Measurements from ENCODE around the gene FOCAD.
A peak's percentile ranks its signal among the peaks of the same experiment; 100 is the strongest.
"Not testable (repeated sequence)": the region's sequence is repeated elsewhere in the genome, so short reads cannot be mapped to it uniquely, and the experiment has no call there.

The FOCAD gene, protein sequence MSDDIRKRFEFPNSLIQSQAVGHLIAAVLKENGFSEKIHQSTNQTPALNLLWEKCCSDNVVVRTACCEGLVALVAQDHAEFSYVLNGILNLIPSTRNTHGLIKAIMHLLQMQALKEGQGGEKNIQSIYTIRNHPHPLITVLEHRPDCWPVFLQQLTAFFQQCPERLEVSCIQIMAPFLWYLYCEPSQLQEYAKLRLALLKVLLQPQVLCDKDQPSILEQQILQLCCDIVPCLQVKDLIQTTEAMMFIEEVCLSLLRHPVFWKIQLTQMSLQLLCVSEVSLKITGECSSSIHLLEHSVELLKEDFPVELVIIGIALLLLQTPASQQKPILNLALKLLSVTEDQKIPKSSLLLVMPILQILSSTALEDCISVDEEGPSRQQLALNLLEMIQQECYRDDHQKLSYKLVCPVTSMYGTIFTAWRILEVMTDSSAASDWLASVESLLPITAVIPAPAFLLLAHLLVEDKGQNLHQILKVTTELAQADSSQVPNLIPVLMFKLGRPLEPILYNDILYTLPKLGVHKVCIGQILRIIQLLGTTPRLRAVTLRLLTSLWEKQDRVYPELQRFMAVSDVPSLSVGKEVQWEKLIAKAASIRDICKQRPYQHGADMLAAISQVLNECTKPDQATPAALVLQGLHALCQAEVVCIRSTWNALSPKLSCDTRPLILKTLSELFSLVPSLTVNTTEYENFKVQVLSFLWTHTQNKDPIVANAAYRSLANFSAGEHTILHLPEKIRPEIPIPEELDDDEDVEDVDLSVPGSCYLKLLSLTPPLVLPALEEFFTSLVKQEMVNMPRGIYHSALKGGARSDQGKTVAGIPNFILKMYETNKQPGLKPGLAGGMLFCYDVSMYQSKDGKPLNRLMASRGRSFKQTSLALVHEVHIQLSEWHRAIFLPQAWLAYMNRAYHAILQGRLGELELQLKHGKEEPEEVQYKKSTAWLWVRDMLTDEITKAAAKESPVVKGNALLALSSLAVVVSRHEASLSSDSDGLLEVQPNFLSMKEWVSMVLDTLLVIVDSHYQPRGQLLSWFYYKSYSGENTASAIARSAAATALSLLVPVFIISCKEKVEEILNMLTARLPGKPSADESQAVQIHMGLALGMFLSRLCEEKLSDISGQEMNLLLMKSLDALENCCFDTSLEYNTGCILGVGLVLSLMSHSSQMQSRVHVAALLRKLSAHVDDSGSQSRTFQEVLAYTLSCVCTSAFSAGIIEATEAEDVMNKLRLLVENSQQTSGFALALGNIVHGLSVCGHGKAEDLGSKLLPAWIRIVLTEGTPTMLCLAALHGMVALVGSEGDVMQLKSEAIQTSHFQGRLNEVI (N-terminal part only)

DNA sequence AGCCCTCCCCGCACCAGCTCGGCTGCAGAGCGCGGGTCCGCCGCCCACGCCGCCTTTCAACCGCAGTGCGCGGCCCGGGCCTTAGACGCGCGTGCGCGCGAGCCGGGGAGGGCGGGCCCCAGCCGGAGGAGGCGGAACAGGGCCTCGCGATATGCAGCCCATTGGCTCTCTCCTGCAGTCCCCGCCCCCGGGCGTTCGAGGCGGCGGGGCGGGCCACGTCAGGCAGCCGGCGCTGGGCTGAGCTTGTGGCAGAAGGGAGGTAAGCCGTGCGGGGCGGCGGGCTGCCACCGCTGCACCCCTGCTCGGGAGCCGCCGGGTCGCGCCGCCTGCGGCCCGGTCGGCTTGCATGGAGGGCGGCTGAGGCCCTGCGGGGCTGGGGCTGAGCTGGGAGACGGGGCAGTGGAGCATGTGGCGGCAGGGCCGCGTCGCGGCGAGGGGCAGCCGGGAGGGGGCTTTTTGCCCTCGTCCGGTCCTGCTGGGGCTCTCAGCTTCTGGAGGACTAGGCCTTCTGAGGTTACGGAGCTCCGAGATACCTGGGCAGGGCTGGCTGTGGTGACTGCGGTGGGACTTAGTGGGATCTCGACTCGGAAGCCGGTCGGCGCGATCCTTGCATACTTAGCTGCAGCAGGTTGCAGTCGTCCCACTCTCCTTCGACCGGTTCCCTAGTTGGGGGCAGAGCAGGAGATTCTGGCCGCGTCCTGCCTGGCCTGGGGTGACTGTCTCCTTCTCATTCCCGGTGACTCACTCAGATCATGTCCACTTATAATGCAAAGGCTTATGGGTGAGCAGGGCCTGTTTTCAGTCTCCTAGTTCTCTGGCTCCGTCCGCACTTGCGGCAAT is at the start of gene FOCAD:
FOCAD (plus strand) TSS at position 225 of the 840 bp plus-strand sequence. CDS start 31,095 bp downstream, outside the sequence.
- DNase-seq (ENCODE audit: low spot score), result peak; percentile 93

DNA sequence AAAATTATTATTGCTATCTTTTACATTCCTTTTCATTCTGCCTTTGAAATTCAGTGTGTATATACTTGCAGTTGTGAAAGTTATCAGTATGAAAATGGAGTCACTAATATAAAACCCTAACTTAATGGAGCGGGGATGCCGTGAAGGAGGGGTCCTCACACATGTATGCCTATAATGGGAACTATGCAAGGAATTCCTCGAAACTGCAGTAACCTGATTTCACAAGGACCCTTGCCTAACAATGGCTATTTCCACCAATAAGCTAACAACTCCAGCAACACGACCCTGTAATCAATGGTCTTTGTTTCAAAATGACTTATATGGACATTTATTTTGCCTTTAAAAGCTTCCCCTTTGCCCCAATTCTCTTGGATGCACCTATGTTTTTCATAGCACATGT is 49.2 kb upstream of the FOCAD start:
- no peak for DNase-seq (ENCODE audit: low spot score)

DNA sequence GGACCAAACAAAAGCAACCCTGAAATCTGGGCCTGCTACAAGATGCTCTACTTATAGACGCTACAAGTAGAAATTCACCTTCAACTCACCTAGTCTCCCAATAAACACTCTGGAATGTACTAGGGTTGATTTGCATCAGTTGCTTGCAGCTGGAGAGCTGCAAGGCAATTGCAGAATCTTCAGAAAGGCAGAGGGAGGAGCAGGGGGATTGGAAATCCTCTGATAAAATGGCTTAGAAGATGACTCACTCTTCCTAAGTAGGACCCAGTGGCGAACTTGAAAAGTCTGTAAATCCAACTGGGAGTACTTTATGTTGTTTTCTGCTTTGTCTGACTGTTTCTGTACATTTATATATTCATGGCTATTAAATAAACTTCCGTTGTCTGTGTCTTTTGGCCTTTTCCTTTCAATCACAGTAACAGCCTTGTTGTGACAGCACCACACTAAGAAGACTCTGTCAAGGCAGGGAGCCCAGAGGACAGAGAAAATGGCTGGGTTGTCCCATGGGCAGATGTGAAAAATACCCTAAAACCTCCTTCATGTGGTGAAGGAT is 47.1 kb upstream of the FOCAD start:
- no peak for DNase-seq (ENCODE audit: low spot score)

DNA sequence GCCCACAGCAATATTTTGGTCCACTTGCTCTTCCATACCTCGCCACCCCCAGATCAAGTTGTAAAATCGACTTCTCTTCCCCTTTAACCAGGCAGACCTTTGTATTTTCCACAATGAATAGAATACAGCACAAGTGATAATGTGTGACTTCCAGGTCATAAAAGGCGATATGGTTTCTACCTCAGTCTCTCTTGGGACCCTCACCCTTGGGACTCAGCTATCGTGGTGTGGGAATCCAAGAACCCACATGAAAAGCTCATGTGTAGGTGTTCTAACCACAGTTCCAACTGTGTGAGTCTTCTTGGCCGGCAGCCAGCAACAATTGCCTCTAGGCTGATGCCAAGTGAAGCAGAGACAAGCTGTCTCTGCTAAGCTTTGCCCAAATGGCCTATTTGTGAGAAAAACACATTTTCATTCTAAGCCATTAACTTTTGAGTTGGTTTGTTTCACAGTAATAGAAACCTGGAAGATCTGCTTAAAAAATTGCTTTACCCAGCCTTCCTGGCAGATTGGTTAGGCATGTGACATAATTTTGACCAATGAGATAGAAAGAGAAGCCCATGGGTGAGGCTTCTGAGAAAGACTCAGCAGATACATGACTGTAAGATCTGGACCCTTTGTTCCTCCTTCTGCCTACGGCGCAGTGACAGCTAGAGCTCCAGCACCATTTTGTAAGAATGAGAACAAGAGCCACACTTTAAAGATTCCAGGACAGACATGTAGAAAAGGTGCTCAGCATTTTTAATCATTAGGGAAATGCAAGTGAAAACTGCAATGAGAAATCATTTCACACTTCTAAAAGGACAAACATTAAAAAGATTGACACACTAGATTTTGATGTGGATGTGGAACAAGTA is 43.5 kb upstream of the FOCAD start:
- no peak for DNase-seq (ENCODE audit: low spot score)

DNA sequence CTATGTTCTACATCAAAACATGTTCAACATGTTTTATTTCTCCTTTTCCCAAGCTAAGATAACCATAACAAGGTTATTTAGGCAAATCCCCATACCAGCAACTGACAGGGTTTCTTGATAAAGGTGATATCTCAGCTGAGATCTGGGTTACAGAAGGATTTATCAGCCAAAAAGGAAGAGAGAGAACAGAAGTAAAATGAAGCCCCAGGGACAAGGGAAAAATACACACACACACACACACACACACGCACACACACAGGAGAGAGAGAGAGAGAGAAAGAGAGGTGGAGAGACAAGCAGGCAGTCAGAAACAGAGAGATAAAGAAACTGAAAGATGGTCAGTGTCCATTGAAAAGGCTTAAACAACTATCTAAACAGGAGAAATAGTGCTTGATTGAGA is 42.0 kb upstream of the FOCAD start:
- no peak for DNase-seq (ENCODE audit: low spot score)

DNA sequence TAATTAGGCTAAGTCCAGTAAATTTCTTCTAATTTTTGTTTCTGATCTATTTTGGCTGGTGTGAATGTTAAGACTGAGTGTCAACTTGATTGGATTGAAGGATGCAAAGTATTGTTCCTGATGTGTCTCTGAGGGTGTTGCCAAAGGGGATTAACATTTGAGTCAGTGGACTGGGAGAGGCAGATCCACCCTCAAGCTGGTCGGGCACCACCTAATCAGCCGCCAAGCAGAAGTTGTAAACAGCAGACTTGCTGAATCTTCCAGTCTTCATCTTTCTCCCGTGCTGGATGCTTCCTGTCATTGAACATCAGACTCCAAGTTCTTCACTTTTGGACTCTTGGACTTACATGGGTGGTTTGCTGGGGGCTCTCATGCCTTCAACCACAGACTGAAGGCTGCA is 40.4 kb upstream of the FOCAD start:
- DNase-seq (ENCODE audit: low spot score), result no peak

DNA sequence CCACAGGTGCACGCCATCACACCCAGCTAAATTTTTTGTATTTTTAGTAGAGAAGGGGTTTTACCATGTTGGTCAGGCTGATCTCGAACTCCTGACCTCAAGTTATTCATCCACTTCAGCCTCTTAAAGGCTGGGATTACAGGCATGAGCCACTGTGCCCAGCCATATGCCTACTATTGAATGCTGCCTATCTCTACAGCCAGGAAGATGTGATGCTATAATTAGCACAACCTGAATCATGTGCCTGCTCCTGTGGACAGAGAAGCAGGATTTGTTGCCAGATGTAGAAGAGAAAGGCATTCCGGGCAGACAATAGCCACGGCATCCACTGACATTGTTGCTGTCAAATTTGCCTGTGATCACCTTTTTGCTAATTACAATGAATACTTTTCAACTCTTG is 37.4 kb upstream of the FOCAD start:
- DNase-seq (ENCODE audit: low spot score), result peak; percentile 9

DNA sequence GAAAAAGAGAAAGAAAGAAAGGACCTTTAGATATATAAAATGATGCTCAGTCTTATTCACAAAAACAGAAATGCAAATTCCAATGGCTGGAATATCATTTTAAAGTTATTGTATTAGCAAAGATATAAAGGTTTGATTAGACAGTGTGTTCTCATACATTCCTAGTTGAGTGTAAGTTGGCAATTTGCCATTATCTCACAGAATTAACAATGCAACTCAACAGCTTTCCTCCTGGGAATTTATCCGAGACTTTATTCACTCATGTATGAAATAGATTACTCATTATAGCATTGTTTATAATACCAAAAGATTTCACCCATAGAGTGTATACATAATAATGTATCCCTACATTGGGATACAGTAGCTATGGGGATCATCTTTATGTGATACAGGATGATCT is 34.7 kb upstream of the FOCAD start:
- DNase-seq (ENCODE audit: low spot score), result peak; percentile 13

DNA sequence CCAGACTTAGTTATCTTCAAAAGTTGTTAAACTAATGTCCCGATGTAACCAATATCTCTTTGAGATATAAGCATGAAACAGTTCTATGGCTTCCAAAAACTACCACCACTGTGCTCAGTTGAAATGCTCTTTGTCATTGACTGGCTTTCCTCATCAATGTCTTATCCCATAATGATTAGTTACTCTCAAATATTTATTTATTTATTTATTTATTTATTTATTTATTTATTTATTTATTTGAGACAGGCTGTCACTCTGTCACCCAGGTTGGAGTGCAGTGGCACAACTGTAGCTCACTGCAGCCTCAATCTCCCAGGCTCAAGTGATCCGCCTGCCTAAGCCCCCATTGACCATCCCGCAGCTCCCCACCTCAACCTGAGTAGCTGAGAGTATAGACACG is 33.7 kb upstream of the FOCAD start:
- DNase-seq (ENCODE audit: low spot score), result no peak

DNA sequence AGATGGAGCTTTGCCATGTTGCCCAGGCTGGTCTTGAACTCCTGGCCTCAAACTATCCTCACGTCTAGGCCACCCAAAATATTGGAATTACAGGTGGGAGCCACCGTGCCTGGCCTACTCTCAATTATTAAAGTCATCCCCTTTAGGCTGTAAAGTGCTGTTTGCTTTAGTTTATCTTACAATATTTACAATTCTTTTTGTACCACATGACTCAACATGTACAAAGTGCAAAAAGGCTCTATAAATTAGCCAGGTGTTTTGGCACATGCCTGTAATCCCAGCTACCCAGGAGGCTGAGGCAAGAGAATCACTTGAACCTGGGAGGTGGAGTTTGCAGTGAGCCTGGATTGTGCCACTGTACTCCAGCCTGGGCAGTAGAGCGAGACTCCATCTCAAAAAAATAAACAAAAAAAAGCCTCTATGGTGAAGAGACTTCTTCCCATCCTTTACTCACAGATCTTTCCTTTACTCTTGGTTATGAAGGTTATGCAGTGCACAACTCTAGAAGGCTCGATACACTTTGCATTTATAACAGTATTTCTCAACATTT is 33.2 kb upstream of the FOCAD start:
- DNase-seq (ENCODE audit: low spot score), result no peak

DNA sequence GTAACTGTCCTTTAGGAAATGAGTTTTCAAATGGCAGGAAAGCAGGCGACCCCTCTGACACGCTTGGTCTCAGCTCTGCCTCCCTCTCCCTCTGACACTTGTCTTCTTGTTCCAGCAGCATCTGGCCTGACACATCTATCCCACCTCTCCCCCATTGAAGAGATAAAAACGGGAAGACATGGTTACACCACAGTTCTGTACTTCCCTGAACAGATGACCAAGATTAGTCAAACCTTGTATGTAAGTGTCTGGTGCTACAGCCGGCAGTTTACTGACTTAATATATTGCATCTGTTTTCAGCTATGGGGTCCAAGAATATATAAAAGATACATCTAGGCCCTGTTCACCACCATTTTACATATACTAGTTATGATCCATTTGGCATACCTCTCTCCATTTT is 32.1 kb upstream of the FOCAD start:
- no peak for DNase-seq (ENCODE audit: low spot score)

DNA sequence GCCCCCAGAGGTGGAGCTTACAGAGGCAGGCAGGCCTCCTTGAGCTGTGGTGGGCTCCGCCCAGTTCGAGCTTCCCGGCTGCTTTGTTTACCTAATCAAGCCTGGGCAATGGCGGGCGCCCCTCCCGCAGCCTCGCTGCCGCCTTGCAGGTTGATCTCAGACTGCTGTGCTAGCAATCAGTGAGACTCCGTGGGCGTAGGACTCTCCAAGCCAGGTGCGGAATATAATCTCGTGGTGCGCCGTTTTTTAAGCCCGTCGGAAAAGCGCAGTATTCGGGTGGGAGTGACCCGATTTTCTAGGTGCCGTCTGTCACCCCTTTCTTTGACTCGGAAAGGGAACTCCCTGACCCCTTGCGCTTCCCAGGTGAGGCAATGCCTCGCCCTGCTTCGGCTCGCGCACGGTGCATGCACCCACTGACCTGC is 25.8 kb upstream of the FOCAD start:
- not testable (repeated sequence) for DNase-seq (ENCODE audit: low spot score)

DNA sequence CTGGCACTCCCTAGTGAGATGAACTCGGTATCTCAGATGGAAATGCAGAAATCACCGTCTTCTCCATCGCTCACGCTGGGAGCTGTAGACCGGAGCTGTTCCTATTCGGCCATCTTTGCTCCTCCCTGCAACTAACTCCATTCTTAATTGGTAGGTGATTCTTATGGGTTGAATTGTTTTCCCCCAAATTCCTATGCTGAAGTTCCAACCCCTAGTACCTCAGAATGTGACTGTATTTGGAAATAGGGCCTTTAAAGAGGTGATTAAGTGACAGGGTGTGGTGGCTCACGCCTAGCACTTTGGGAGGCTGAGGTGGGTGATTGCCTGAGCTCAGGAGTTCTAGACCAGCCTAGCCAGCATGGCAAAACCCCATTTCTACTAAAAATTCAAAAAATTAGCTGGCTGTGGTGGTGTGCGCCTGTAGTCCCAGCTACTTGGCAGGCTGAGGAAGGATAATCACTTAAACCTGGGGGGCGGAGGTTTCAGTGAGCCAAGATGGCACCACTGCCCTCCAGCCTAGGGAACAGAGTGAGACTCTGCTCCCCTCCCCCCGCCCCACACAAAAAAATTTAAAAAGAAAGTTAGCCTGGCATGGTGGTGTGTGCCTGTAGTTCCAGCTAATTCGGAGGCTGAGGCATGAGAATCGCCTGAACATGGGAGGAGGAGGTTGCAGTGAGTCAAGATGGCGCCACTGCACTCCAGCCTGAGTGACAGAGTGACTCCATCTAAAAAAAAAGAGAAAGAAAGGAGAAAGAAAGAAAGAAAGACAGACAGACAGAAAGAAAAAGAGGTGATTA is 25.2 kb upstream of the FOCAD start:
- DNase-seq (ENCODE audit: low spot score), result no peak

DNA sequence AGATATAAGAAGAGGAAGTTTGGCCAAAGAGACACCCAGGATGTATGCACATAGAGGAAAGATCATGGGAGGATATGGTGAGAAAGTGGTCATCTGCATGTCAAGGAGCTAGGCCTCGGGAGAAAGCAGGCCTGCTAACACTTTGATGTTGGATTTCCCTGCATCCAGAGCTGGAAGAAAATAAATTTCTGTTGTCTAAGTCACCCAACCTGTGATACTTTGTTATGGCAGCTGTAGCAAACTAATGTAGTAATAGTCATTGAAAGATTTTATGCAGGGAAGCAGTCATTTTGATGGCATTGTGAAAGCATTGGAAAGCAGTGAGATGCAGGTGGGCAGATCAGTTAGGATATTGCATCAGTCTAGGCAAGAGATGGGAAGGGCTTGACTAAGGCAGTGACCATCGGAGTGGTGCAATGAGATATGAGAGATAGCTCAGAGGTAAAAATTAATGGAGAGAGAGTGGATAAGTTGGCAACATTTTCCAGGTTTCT is 24.5 kb upstream of the FOCAD start:
- DNase-seq (ENCODE audit: low spot score), result no peak

DNA sequence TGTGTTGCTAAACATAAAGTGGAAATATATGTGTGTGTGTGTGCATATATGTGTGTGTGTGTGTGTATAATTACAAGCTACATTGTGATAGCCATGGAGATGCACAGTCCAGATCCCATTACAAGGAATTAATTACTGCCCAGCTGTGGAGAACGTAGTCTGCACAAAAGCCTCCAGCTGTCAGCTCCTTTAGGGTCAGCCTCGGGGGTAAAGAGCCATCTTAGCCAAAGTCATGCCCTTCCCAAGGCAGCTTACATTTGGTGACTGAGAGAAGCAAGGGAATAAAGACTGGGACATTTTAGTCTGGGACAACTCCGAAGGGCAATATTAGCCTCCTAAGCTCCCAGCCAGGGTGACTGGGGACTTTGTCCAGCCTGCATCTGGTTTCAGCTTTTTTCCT is 21.9 kb upstream of the FOCAD start:
- DNase-seq (ENCODE audit: low spot score), result no peak

DNA sequence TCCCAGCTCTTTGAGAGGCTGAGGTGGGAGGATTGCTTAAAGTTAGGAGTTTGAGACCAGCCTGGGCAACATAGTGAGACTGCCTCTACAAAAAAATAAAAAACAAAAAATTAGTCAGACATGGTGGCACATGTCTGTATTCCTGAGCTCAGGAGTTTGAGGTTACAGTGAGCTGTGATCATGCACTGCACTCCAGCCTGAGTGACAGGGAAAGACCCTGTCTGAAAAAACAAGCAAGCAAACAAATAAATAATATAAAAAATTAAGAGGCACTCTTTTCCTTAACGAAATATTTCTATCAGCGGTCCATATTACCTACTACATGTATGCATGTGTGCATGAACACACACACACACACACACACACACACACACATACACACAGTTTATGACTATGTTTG is 20.9 kb upstream of the FOCAD start:
- no peak for DNase-seq (ENCODE audit: low spot score)

DNA sequence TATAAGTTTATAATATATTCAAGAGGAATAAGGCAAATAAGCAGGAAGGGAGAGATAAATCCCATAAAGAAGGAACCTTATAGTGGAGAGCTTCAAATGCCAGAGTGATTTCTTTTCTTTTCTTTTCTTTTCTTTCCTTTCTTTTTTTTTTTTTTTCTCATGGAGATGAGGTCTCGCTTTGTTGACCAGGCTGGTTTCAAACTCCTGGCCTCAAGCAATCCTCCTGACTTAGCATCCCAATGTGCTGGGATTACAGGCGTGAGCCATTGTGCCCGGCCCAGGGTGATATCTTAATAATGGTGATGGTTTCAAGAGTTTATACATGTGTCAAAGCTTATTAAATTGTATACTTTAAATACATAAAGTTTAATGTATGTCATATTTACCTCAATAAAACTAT is 19.6 kb upstream of the FOCAD start:
- no peak for DNase-seq (ENCODE audit: low spot score)

DNA sequence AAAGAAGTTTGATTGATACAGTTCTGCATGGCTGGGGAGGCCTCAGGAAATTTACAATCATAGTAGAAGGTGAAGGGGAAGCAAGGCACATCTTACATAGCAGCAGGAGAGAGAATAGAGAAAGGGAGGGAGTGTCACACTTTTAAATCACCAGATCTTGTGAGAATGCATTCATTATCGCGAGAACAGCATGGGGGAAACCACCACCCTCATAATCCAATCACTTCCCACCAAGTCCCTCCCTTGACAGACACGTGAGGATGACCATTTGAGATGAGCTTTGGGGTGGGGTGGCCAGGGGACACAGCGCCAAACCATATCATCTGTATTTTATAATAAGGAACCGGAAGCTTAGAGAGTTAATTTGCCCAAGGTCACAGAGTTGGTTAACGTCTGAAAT is 13.7 kb upstream of the FOCAD start:
- DNase-seq (ENCODE audit: low spot score), result no peak

DNA sequence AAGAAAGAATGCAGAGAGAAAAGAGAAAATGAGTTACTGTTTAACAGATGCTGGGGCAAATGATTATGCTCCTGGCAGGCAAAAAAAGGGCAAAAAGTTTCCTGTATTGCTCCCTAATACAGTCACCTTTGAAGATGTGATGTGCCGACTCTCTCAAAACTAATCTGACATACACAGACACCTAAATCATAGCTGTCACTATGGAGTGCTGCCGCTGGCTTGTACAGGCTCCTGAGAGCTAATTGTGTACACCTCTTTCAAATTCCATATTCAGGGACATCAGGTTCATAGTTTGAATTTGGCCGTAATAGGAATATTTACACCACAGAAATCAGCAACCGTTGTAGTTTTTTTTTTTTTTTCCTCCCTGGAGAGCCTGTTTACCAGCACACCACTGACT is 12.4 kb upstream of the FOCAD start:
- no peak for DNase-seq (ENCODE audit: low spot score)
